Esophagus muscularis mucosa (tissue), 4 donors: ENCODE measurements around the gene ITGA2B. TPM values are rescaled to one million over a fixed set of nuclear protein-coding genes. Genes with fewer than 3 reads are reported as not detected.
"Not testable (repeated sequence)": the region's sequence is repeated elsewhere in the genome, so short reads cannot be mapped to it uniquely, and the experiment has no call there.

Source experiments
- DNase-seq: peaks from one replicate; pipeline ENCODE4 v3.0.0-alpha.2; 2017; ENCODE audit errors: extremely low spot score
- H3K27ac ChIP-seq, 4 donors: fragments of 200-600 bp; sonication (generic); replicated peaks in 1 of 4; 1 replicate in 3 of 4; 2 replicates in 1 of 4; pipeline ENCODE4 v1.5.1; 2016 to 2019; ENCODE audit warnings: mild to moderate bottlenecking in 1 of 4
- H3K27me3 ChIP-seq, 4 donors: fragments of 200-600 bp; sonication (generic); one replicate each; pipeline versions ENCODE4 v1.5.1 to v1.6.0; 2016 to 2019
- H3K36me3 ChIP-seq, 4 donors: fragments of 200-600 bp; sonication (generic); one replicate each; pipeline ENCODE4 v1.5.1; 2016 to 2019
- H3K4me1 ChIP-seq, 4 donors: fragments of 200-600 bp; sonication (generic); one replicate each; pipeline ENCODE4 v1.5.1; 2016 to 2019
- H3K4me3 ChIP-seq, 4 donors: fragments of 200-600 bp; sonication (generic); 1 replicate in 2 of 4; 2 replicates in 2 of 4; pipeline ENCODE4 v1.5.1; 2016 to 2019; ENCODE audit warnings: mild to moderate bottlenecking in 4 of 4, moderate library complexity in 1 of 4
- H3K9me3 ChIP-seq, 4 donors: fragments of 200-600 bp; sonication (generic); 1 replicate in 3 of 4; 2 replicates in 1 of 4; pipeline ENCODE4 v1.5.1; 2016 to 2019
- CTCF ChIP-seq, 3 experiments: fragments of 200-600 bp in 2 of 3; fragments of 450-650 bp in 1 of 3; sonication (generic) in 2 of 3; IDR thresholded peaks; one replicate each; pipeline ENCODE4 v1.5.1; 2017 to 2019; ENCODE audit warnings: antibody characterized with exemption in 3 of 3, mild to moderate bottlenecking in 2 of 3, moderate library complexity in 1 of 3
- EP300 ChIP-seq: sonication (generic); formaldehyde crosslinking; IDR thresholded peaks from one replicate; pipeline ENCODE4 v1.6.1; 2017; ENCODE audit warnings: antibody characterized with exemption
- POLR2A ChIP-seq: fragments of 450-650 bp; IDR thresholded peaks from one replicate; pipeline ENCODE4 v1.6.1; 2017; ENCODE audit warnings: antibody characterized with exemption, moderate library complexity, mild to moderate bottlenecking, low read depth
- POLR2AphosphoS5 ChIP-seq, 2 donors: sonication (generic); formaldehyde crosslinking; IDR thresholded peaks; one replicate each; pipeline ENCODE4 v1.6.1; 2017; ENCODE audit warnings: antibody characterized with exemption in 2 of 2
- WGBS: methylation state at CpG from one replicate; pipeline ENCODE4 v1.1.5; 2018; 5-methylcytosine and 5-hydroxymethylcytosine counted together
- intact Hi-C: fragments of 100-400 bp; cut with DNase I; formaldehyde crosslinking; loops from one replicate; pipeline ENCODE4 v1.15.1; 2023
- total RNA-seq, 4 donors: library from RNA; depleted of rRNA; stranded (reverse); fragments of >200 nt; gene quantifications; one replicate each; pipeline versions ENCODE4 v1.1.0 to v1.2.1, GENCODE V29; 2016

Gene ITGA2B
- total RNA-seq, 4 donors from 2014 or later: 0.42 to 1.7 (median 1.0) TPM

GRCh38 chr17:44375196-44376017, 14.0 kb downstream of the ITGA2B start:
- intact Hi-C loops: no loop called here

GRCh38 chr17:44374306-44375195, 14.9 kb downstream of the ITGA2B start:
- WGBS: 44% methylated on average over 18 of the region's 31 CpGs
- H3K36me3 ChIP-seq: no peaks in the 10 kb centered on the region
- H3K27me3 ChIP-seq: peaks cover 0 to 31% (median 4%) of the 10 kb centered on the region in 4 donors
- H3K9me3 ChIP-seq: no peaks in the 10 kb centered on the region
- no peak overlapping the region for H3K4me3 ChIP-seq
- TF ChIP-seq POLR2A (no peak), POLR2AphosphoS5 (IDR thresholded peaks at IDR 0.05) (no peak), EP300 (no peak), CTCF (IDR thresholded peaks at IDR 0.05) (no peak)
- DNase-seq: no peak
- H3K27ac ChIP-seq: no peak overlapping the region
- peaks cover 6 to 28% (median 23%) of the 10 kb centered on the region in 4 donors for H3K4me1 ChIP-seq
- intact Hi-C loops: no loop called here

More at GRCh38 chr17:44375196-44376017, 14.0 kb downstream of the ITGA2B start:
- Histone ChIP-seq H3K36me3 (no peaks in the 10 kb centered on the region), H3K27me3 (peaks cover 0 to 25% (median 4%) of the 10 kb centered on the region in 4 donors), H3K4me3 (no peak overlapping the region), H3K9me3 (no peaks in the 10 kb centered on the region), H3K4me1 (peaks cover 6 to 28% (median 23%) of the 10 kb centered on the region in 4 donors), H3K27ac (no peak overlapping the region)
- 84% methylated on average over 2 of the region's 22 CpGs for WGBS
- DNase-seq: no peak
- TF ChIP-seq CTCF (IDR thresholded peaks at IDR 0.05): no peak
- no peak for TF ChIP-seq POLR2AphosphoS5 (IDR thresholded peaks at IDR 0.05)
- TF ChIP-seq EP300: no peak

GRCh38 chr17:44372036-44372435, 17.4 kb downstream of the ITGA2B start:
- WGBS: 78% methylated on average over 10 of the region's 10 CpGs
- TF ChIP-seq POLR2AphosphoS5 (IDR thresholded peaks at IDR 0.05) (no peak), CTCF (IDR thresholded peaks at IDR 0.05) (no peak), POLR2A (no peak), EP300 (no peak)
- Histone ChIP-seq H3K27ac (no peak overlapping the region), H3K4me1 (peaks cover 6 to 26% (median 22%) of the 10 kb centered on the region in 4 donors), H3K9me3 (no peaks in the 10 kb centered on the region), H3K36me3 (no peaks in the 10 kb centered on the region), H3K27me3 (peaks cover 0 to 45% (median 8%) of the 10 kb centered on the region in 4 donors), H3K4me3 (no peak overlapping the region)
- intact Hi-C loops: no loop called here
- DNase-seq: no peak

GRCh38 chr17:44369414-44370023, 19.9 kb downstream of the ITGA2B start:
- H3K27ac ChIP-seq, H3K36me3 ChIP-seq, intact Hi-C loops, DNase-seq, H3K9me3 ChIP-seq, H3K4me3 ChIP-seq, H3K4me1 ChIP-seq: not testable (repeated sequence)
- peaks cover 0 to 52% (median 5%) of the 10 kb centered on the region in 4 donors for H3K27me3 ChIP-seq
- WGBS: 54% methylated on average over 17 of the region's 17 CpGs

GRCh38 chr17:44368391-44369243, 20.8 kb downstream of the ITGA2B start:
- intact Hi-C loops, H3K4me3 ChIP-seq: not testable (repeated sequence)
- 86% methylated on average over 20 of the region's 42 CpGs for WGBS

More at GRCh38 chr17:44368391-44369243, 20.8 kb downstream of the ITGA2B start:
- H3K36me3 ChIP-seq, H3K4me1 ChIP-seq, H3K9me3 ChIP-seq, H3K27ac ChIP-seq, DNase-seq: not testable (repeated sequence)
- H3K27me3 ChIP-seq: peaks cover 0 to 46% (median 5%) of the 10 kb centered on the region in 4 donors
